Measurements from ENCODE around the gene GTPBP1.

DNA sequence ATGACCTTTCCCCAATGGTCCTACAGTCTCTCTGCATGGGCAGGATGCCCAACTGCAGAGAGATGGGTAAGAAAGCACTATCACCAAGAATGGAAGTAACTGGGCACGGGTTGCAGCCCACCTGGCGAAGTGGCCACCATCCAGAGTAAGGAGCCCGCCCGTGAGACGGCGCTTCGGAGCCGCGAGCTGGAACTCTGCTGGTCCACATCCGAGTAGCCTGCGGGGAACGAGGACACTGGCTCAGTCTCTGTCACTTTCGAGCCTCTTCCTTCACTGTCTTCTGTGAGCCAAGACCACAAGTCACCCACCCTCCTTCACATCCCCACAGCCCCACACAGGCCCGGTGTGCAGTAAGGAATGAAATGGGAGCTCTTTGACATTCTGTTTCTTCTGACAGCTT lies 44.4 kb downstream of the GTPBP1 start:
- TF ChIP-seq, protein P1, sequence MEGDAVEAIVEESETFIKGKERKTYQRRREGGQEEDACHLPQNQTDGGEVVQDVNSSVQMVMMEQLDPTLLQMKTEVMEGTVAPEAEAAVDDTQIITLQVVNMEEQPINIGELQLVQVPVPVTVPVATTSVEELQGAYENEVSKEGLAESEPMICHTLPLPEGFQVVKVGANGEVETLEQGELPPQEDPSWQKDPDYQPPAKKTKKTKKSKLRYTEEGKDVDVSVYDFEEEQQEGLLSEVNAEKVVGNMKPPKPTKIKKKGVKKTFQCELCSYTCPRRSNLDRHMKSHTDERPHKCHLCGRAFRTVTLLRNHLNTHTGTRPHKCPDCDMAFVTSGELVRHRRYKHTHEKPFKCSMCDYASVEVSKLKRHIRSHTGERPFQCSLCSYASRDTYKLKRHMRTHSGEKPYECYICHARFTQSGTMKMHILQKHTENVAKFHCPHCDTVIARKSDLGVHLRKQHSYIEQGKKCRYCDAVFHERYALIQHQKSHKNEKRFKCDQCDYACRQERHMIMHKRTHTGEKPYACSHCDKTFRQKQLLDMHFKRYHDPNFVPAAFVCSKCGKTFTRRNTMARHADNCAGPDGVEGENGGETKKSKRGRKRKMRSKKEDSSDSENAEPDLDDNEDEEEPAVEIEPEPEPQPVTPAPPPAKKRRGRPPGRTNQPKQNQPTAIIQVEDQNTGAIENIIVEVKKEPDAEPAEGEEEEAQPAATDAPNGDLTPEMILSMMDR (conservative IDR thresholded peaks at IDR 0.05; ENCODE audit: low read depth, low read length) = no peak
- TF ChIP-seq POLR2A (IDR thresholded peaks at IDR 0.05; ENCODE audit: low read depth, low read length) (no peak), MAZ (IDR thresholded peaks at IDR 0.05; ENCODE audit: borderline replicate concordance, low read depth, low read length) (no peak), MAFK (IDR thresholded peaks at IDR 0.05; ENCODE audit: low read depth, low read length) (no peak), RAD21 (IDR thresholded peaks at IDR 0.05; ENCODE audit: low read length) (no peak), USF2 (IDR thresholded peaks at IDR 0.05; ENCODE audit: low read depth, low read length) (no peak)

Data from IMR-90 (cell line).